IMR-90 (cell line): ENCODE results near the gene STX2. TPM values are rescaled to one million over a fixed set of nuclear protein-coding genes. Genes with fewer than 3 reads are reported as not detected.

ENCODE experiments used
- ATAC-seq: fragments of 200-7000 bp; cut with Tn5 transposase; 2 replicates; pipeline ENCODE4 v1.9.1; 2020; ENCODE audit warnings: low read depth, mild to moderate bottlenecking, moderate library complexity
- BruUV-seq: library from RNA; stranded (reverse); fragments of 400-500 nt; replicated peaks from 2 replicates; lab custom pipeline; 2021; lab: Mats Ljungman, UMichigan
- CTCF ChIA-PET: fragments of 300-600 bp; formaldehyde crosslinking; extraction: SDS; loops from one replicate; lab custom pipeline; 2021; ENCODE audit warnings: antibody characterized with exemption; lab: Yijun Ruan, JAX
- POLR2A ChIA-PET: fragments of 300-600 bp; sonication (Branson Sonifier 250); formaldehyde crosslinking; loops from one replicate; lab custom pipeline; 2022; ENCODE audit warnings: antibody characterized with exemption; ENCODE audit not compliant: unreplicated experiment; lab: Charles Lee
- DNase-seq: peaks from one replicate; pipeline ENCODE4 v3.0.0; 2013
- H2AFZ ChIP-seq: replicated peaks from 2 replicates; pipeline ENCODE3; 2013; ENCODE audit warnings: low read length, mild to moderate bottlenecking; ENCODE audit not compliant: poor library complexity
- H2AK5ac ChIP-seq: 2 replicates; pipeline ENCODE4 v1.6.1; 2013; ENCODE audit warnings: low read depth, low read length, inconsistent platforms
- H2AK9ac ChIP-seq: replicated peaks from 2 replicates; pipeline ENCODE3; 2013; ENCODE audit warnings: mild to moderate bottlenecking, low read depth, low read length, moderate library complexity; ENCODE audit not compliant: poor library complexity
- H2BK120ac ChIP-seq: 2 replicates; pipeline ENCODE4 v1.6.1; 2013; ENCODE audit warnings: low read depth, low read length, inconsistent platforms
- H2BK15ac ChIP-seq: 3 replicates; pipeline ENCODE4 v1.6.1; 2013; ENCODE audit warnings: low read depth, low read length, inconsistent platforms
- H2BK20ac ChIP-seq: 2 replicates; pipeline ENCODE4 v1.6.1; 2013; ENCODE audit warnings: low read depth, mild to moderate bottlenecking, inconsistent platforms, low read length, moderate library complexity
- H2BK5ac ChIP-seq: 2 replicates; pipeline ENCODE4 v1.6.1; 2013; ENCODE audit warnings: mild to moderate bottlenecking, low read depth, low read length, inconsistent platforms; ENCODE audit not compliant: poor library complexity, severe bottlenecking
- H3K14ac ChIP-seq: replicated peaks from 2 replicates; pipeline ENCODE4 v1.6.1; 2013; ENCODE audit warnings: low read depth, low read length, inconsistent platforms
- H3K18ac ChIP-seq: 2 replicates; pipeline ENCODE4 v1.6.1; 2013; ENCODE audit warnings: low read depth, low read length, control low read depth
- H3K23ac ChIP-seq: 2 replicates; pipeline ENCODE4 v1.6.1; 2013; ENCODE audit warnings: low read depth, low read length, inconsistent platforms
- H3K27ac ChIP-seq: 2 replicates; pipeline ENCODE4 v1.5.1; 2013; ENCODE audit warnings: mild to moderate bottlenecking, control low read depth, low read length; ENCODE audit not compliant: insufficient read depth
- H3K27me3 ChIP-seq: 2 replicates; pipeline ENCODE4 v1.6.1; 2013; ENCODE audit warnings: low read length; ENCODE audit not compliant: control insufficient read depth, insufficient read depth
- H3K36me3 ChIP-seq: 2 replicates; pipeline ENCODE4 v1.6.1; 2013; ENCODE audit warnings: low read length, mixed read lengths; ENCODE audit not compliant: control insufficient read depth, insufficient read depth
- H3K4ac ChIP-seq: 2 replicates; pipeline ENCODE4 v1.6.1; 2013; ENCODE audit warnings: low read depth, low read length, inconsistent platforms
- H3K4me1 ChIP-seq: 2 replicates; pipeline ENCODE4 v1.6.1; 2013; ENCODE audit warnings: low read length, mixed read lengths; ENCODE audit not compliant: control insufficient read depth, insufficient read depth
- H3K4me2 ChIP-seq: 2 replicates; pipeline ENCODE4 v1.6.1; 2013; ENCODE audit warnings: low read depth, mild to moderate bottlenecking, control low read depth, low read length, moderate library complexity
- H3K4me3 ChIP-seq: 2 replicates; pipeline ENCODE4 v1.5.1; 2013; ENCODE audit warnings: low read depth, mild to moderate bottlenecking, control low read depth, low read length, moderate library complexity; ENCODE audit not compliant: insufficient read depth
- H3K56ac ChIP-seq: 2 replicates; pipeline ENCODE4 v1.6.1; 2013; ENCODE audit warnings: low read length, inconsistent platforms; ENCODE audit not compliant: insufficient read depth; ENCODE audit errors: extremely low read depth
- H3K79me1 ChIP-seq, 2 experiments: 2 replicates each; pipeline ENCODE4 v1.6.1; 2013; ENCODE audit warnings: low read length in 2 of 2, inconsistent platforms in 1 of 2, low read depth in 1 of 2
- H3K9ac ChIP-seq: 2 replicates; pipeline ENCODE4 v1.6.1; 2013; ENCODE audit warnings: low read depth, low read length, control low read depth
- H3K9me1 ChIP-seq: 2 replicates; pipeline ENCODE4 v1.6.1; 2013; ENCODE audit warnings: low read length, inconsistent platforms; ENCODE audit not compliant: insufficient read depth
- H3K9me3 ChIP-seq: 2 replicates; pipeline ENCODE4 v1.6.1; 2013; ENCODE audit warnings: low read length; ENCODE audit not compliant: control insufficient read depth, insufficient read depth
- H4K20me1 ChIP-seq: 2 replicates; pipeline ENCODE4 v1.6.1; 2013; ENCODE audit warnings: low read length, inconsistent platforms; ENCODE audit not compliant: insufficient read depth
- H4K5ac ChIP-seq: 2 replicates; pipeline ENCODE4 v1.6.1; 2013; ENCODE audit warnings: mild to moderate bottlenecking, low read depth, low read length, control low read depth
- H4K8ac ChIP-seq, 2 experiments: 2 replicates each; pipeline ENCODE4 v1.6.1; 2013; ENCODE audit warnings: low read depth in 2 of 2, low read length in 2 of 2, control low read depth in 1 of 2, inconsistent platforms in 1 of 2
- H4K91ac ChIP-seq: 2 replicates; pipeline ENCODE4 v1.6.1; 2013; ENCODE audit warnings: low read depth, low read length, inconsistent platforms; ENCODE audit not compliant: insufficient read depth
- BHLHE40 ChIP-seq: fragments of 150-350 bp; IDR thresholded peaks from 2 replicates; pipeline ENCODE4 v1.6.1; 2016; ENCODE audit warnings: mild to moderate bottlenecking, low read depth, low read length
- CTCF ChIP-seq: conservative IDR thresholded peaks from 2 replicates; pipeline ENCODE4 v1.5.1; 2012; ENCODE audit warnings: mild to moderate bottlenecking, low read depth, low read length, improper control_type of control experiment
- ELK1 ChIP-seq: fragments of 150-350 bp; IDR thresholded peaks from 2 replicates; pipeline ENCODE4 v1.6.1; 2016; ENCODE audit warnings: low read depth, mild to moderate bottlenecking, low read length, moderate library complexity, borderline replicate concordance
- MAZ ChIP-seq: IDR thresholded peaks from 2 replicates; pipeline ENCODE4 v1.6.1; 2012; ENCODE audit warnings: low read depth, mild to moderate bottlenecking, low read length, improper control_type of control experiment, moderate library complexity, borderline replicate concordance
- NFE2L2 ChIP-seq: fragments of 150-350 bp; IDR thresholded peaks from 2 replicates; pipeline ENCODE4 v1.6.1; 2016; ENCODE audit warnings: low read depth, mild to moderate bottlenecking, low read length
- USF2 ChIP-seq: fragments of 150-350 bp; IDR thresholded peaks from 2 replicates; pipeline ENCODE4 v1.6.1; 2017; ENCODE audit warnings: mild to moderate bottlenecking, antibody characterized with exemption, low read length, low read depth
- dilution Hi-C: fragments of 300-500 bp; cut with HindIII; formaldehyde crosslinking; loops from one replicate; pipeline ENCODE4 v1.14.3; 2018; ENCODE audit warnings: low sequenced_read_pairs; ENCODE audit not compliant: unreplicated experiment
- in situ Hi-C: fragments of 300-500 bp; cut with MboI; formaldehyde crosslinking; loops from 3 replicates; pipeline ENCODE4 v1.14.3; 2019; ENCODE audit warnings: low sequenced_read_pairs, inconsistent platforms, mixed read lengths
- intact Hi-C: fragments of 100-400 bp; cut with micrococcal nuclease; formaldehyde crosslinking; loops from 2 replicates; pipeline ENCODE4 v1.10.0; 2022
- polyA plus RNA-seq, 3 experiments: library from polyadenylated mRNA; depleted of rRNA; stranded (reverse); fragments of >200 nt; gene quantifications; 2 replicates each; pipeline ENCODE4 v1.2.3, GENCODE V29; 2012; ENCODE audit warnings: low replicate concordance in 1 of 3
- total RNA-seq: library from RNA; depleted of rRNA; stranded (reverse); fragments of >200 nt; gene quantifications from 2 replicates; pipeline ENCODE4 v1.2.3, GENCODE V29; 2012

Gene STX2
- total and polyA plus RNA-seq, 2 of the 4 experiments (the other 2 are of a cell fraction): 26.9 to 32.5 TPM

- Histone ChIP-seq H3K4ac (no peak overlapping the region), H3K18ac (no peak overlapping the region), H3K14ac (no peak overlapping the region), H4K5ac (no peak overlapping the region), H2AK9ac (no peak overlapping the region), H3K27me3 (no peaks in the 10 kb centered on the region), H2AK5ac (no peak overlapping the region), H2BK5ac (no peak overlapping the region), H4K8ac (no peak overlapping the region), H2AFZ (no peak overlapping the region), H3K4me1 (no peaks in the 10 kb centered on the region), H3K23ac (no peak overlapping the region), H3K4me3 (no peak overlapping the region), H3K27ac (no peak overlapping the region), H3K56ac (no peak overlapping the region), H4K20me1 (peaks cover 27% of the 10 kb centered on the region), H3K9me1 (peaks cover 6% of the 10 kb centered on the region; the same call in 1 of the 2 replicates), H3K9ac (no peak overlapping the region), H2BK120ac (no peak overlapping the region), H4K91ac (no peak overlapping the region), H3K36me3 (peaks cover 22% of the 10 kb centered on the region), H3K4me2 (no peak overlapping the region), H3K79me1 (peaks cover 11 to 32% of the 10 kb centered on the region in 2 experiments; a peak in 2 of 4 replicates), H2BK15ac (no peak overlapping the region), H3K9me3 (no peaks in the 10 kb centered on the region), H2BK20ac (no peak overlapping the region)
- dilution Hi-C loops: no loop called here
- in situ Hi-C loops: no loop called here
- intact Hi-C loops: no loop called here
- ATAC-seq (no peak), DNase-seq (no peak)
- CTCF ChIA-PET: no interaction called here
- TF ChIP-seq BHLHE40 (no peak), USF2 (no peak), CTCF (no peak), MAZ (no peak), NFE2L2 (no peak), ELK1 (no peak)
- POLR2A ChIA-PET: no interaction called here
- BruUV-seq: no TSS peak
These were observed 37.2 kb upstream of the STX2 start for GRCh38 chr12:130876297-130876696.
